Body of pancreas (tissue), 4 donors: ENCODE measurements around the gene CCDC78. TPM values are rescaled to one million over a fixed set of nuclear protein-coding genes. Genes with fewer than 3 reads are reported as not detected.

Source experiments
- ATAC-seq: fragments of 150-250 bp; one replicate; pipeline ENCODE4 v1.9.1; 2016
- DNase-seq, 4 donors: peaks; one replicate each; pipeline ENCODE4 v3.0.0-alpha.2; 2019
- H3K27ac ChIP-seq, 4 donors: fragments of 200-600 bp; sonication (generic); 1 replicate in 3 of 4; 2 replicates in 1 of 4; pipeline versions ENCODE4 v1.5.1 to v1.6.1; 2016 to 2019; ENCODE audit warnings: mild to moderate bottlenecking in 1 of 4, mixed read lengths in 1 of 4, moderate library complexity in 1 of 4
- H3K27me3 ChIP-seq, 2 donors: fragments of 200-600 bp; sonication (generic); one replicate each; pipeline ENCODE4 v1.6.0; 2016; ENCODE audit warnings: mild to moderate bottlenecking in 1 of 2
- H3K36me3 ChIP-seq, 2 donors: fragments of 200-600 bp; sonication (generic); replicated peaks in 1 of 2; 2 replicates each; pipeline ENCODE4 v1.5.1; 2016; ENCODE audit warnings: low read depth in 2 of 2; ENCODE audit not compliant: insufficient read depth in 1 of 2
- H3K4me1 ChIP-seq: fragments of 200-600 bp; sonication (generic); one replicate; pipeline ENCODE4 v1.6.0; 2016
- H3K4me3 ChIP-seq, 2 donors: fragments of 200-600 bp; sonication (generic); 1 replicate in 1 of 2; 2 replicates in 1 of 2; pipeline ENCODE4 v1.5.1; 2016 to 2019
- H3K9me3 ChIP-seq, 3 donors: fragments of 200-600 bp; sonication (generic); 1 replicate in 2 of 3; 2 replicates in 1 of 3; pipeline ENCODE4 v1.5.1; 2016
- POLR2A ChIP-seq, 3 donors: fragments of 450-650 bp; IDR thresholded peaks; one replicate each; pipeline ENCODE4 v1.6.1; 2016; ENCODE audit warnings: antibody characterized with exemption in 3 of 3, mild to moderate bottlenecking in 2 of 3
- WGBS, 2 donors: methylation state at CpG; one replicate each; pipeline ENCODE4 v1.1.5; 2017; 5-methylcytosine and 5-hydroxymethylcytosine counted together
- intact Hi-C: fragments of 100-400 bp; cut with DNase I; formaldehyde crosslinking; loops from one replicate; pipeline ENCODE4 v1.15.1; 2023
- total RNA-seq, 2 donors: library from RNA; depleted of rRNA; stranded (reverse); fragments of >200 nt; gene quantifications; one replicate each; pipeline ENCODE4 v1.1.0, GENCODE V29; 2016
- TF ChIP-seq, protein P1 (sequence below), 7 experiments: fragments of 450-650 bp in 4 of 7; fragments of 200-600 bp in 3 of 7; sonication (generic) in 3 of 7; IDR thresholded peaks; one replicate each; pipeline ENCODE4 v1.5.1; 2016 to 2019; ENCODE audit warnings: antibody characterized with exemption in 7 of 7

Gene CCDC78
- total RNA-seq: not detected

DNA sequence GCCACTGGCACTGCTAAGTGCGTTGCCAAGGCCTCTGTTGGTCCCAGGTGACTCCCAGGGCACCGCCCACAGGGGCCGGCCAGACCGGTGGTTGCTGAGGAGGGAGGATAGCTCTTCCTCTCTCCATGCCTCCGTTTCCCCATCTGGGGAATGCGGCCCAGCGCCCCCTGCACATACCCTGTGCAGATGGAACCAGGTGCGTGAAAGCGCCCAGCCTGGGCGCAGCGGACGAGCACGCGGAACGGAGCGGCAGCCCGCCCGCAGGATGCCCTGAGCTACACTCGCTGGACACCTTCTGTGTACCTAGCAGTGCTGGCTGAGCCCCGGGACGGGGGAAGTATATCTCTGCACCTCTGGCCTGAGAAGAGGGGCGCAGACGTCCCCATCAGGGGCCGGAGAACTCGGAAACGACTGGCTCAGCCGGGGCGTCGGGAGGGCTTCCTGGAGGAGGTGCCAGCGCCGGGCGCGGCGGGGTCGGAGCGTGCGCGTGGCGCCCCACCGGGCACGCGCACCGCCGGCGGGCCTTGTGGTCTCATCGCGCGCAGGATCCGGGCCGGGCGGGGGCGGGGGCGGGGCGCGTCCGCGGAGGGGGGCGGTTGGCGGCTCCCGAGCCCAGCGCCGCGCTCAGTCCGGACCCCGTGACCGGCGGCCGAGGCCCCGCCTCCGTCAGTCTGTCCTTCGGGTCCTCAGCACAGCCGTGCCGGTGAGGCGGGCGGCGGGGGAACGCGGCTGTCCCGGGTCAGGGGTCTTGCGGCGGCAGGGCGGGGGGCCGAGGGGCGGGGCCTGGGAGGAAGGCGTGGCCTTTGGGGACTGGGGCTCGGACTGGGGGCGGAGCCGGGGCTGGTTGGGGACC lies at the start of gene CCDC78, which contains the start of gene HAGHL:
TSS of gene CCDC78 (minus strand) at position 6 of the 853 bp plus-strand sequence. CDS start 76 bp downstream, outside the sequence.
TSS of gene HAGHL (plus strand) at position 669 of the 853 bp plus-strand sequence. CDS start 404 bp downstream, outside the sequence.
- intact Hi-C loops: no loop called here
- peak; percentile 32 for ATAC-seq
- no peak within 1 kb of the TSS for H3K27ac ChIP-seq

DNA sequence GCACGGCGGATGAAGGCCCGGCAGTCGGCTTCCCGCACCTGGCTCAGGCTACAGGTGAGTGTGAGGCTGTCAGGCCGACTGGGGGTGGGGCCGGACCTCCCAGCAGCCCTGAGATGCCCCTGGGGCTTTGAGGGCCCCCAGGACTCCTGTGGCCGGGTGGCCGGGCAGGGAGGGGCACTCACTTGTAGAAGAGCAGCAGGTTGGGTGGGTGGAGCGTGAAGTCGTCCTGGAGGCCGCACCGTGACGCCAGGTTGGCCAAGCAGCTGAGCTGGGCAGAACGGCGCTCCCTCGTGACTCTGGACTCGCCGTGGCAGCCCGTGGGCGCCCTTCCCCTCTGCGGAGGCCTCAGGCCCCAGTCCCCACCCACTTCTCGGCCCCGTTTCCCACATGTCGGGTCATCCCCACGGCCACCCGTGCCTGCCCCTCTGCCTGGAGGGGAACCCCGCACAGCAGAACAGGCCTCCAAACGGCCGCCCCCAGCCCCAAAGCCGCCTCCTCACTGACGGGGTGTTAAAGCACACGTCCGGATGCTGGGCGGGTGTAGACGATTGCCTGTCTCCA lies 49.1 kb upstream of the CCDC78 start:
- no peaks in the 10 kb centered on the region for H3K27me3 ChIP-seq
- intact Hi-C loops: no loop called here
- ATAC-seq (no peak), DNase-seq (no peak)
- no peaks in the 10 kb centered on the region for H3K9me3 ChIP-seq
- TF ChIP-seq POLR2A (IDR thresholded peaks at IDR 0.05): no peak
- TF ChIP-seq, protein P1, sequence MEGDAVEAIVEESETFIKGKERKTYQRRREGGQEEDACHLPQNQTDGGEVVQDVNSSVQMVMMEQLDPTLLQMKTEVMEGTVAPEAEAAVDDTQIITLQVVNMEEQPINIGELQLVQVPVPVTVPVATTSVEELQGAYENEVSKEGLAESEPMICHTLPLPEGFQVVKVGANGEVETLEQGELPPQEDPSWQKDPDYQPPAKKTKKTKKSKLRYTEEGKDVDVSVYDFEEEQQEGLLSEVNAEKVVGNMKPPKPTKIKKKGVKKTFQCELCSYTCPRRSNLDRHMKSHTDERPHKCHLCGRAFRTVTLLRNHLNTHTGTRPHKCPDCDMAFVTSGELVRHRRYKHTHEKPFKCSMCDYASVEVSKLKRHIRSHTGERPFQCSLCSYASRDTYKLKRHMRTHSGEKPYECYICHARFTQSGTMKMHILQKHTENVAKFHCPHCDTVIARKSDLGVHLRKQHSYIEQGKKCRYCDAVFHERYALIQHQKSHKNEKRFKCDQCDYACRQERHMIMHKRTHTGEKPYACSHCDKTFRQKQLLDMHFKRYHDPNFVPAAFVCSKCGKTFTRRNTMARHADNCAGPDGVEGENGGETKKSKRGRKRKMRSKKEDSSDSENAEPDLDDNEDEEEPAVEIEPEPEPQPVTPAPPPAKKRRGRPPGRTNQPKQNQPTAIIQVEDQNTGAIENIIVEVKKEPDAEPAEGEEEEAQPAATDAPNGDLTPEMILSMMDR (IDR thresholded peaks at IDR 0.05): no peak
- no peaks in the 10 kb centered on the region for H3K36me3 ChIP-seq
- WGBS, 2 donors: 65 to 84% methylated on average over 5 to 34 of the region's 36 CpGs
- H3K27ac ChIP-seq: no peak overlapping the region
- no peak overlapping the region for H3K4me3 ChIP-seq
- no peaks in the 10 kb centered on the region for H3K4me1 ChIP-seq

More for the DNA sequence above, at the start of gene CCDC78, which contains the start of gene HAGHL:
- WGBS, 2 donors: 0 to 1% methylated on average over 5 to 65 of the region's 88 CpGs
- H3K9me3 ChIP-seq: no peaks in the 10 kb centered on the region
- TF ChIP-seq, protein P1 (IDR thresholded peaks at IDR 0.05): no peak
- no peak for TF ChIP-seq POLR2A (IDR thresholded peaks at IDR 0.05)
- peaks cover 0 to 7% of the 10 kb centered on the region in 2 donors for H3K27me3 ChIP-seq
- peak in 3 of 4 donors; percentile 42 to 58 (median 54) for DNase-seq
- no peaks in the 10 kb centered on the region for H3K36me3 ChIP-seq
- no peak within 1 kb of the TSS for H3K4me3 ChIP-seq
- peaks cover 38% of the 10 kb centered on the region for H3K4me1 ChIP-seq

DNA sequence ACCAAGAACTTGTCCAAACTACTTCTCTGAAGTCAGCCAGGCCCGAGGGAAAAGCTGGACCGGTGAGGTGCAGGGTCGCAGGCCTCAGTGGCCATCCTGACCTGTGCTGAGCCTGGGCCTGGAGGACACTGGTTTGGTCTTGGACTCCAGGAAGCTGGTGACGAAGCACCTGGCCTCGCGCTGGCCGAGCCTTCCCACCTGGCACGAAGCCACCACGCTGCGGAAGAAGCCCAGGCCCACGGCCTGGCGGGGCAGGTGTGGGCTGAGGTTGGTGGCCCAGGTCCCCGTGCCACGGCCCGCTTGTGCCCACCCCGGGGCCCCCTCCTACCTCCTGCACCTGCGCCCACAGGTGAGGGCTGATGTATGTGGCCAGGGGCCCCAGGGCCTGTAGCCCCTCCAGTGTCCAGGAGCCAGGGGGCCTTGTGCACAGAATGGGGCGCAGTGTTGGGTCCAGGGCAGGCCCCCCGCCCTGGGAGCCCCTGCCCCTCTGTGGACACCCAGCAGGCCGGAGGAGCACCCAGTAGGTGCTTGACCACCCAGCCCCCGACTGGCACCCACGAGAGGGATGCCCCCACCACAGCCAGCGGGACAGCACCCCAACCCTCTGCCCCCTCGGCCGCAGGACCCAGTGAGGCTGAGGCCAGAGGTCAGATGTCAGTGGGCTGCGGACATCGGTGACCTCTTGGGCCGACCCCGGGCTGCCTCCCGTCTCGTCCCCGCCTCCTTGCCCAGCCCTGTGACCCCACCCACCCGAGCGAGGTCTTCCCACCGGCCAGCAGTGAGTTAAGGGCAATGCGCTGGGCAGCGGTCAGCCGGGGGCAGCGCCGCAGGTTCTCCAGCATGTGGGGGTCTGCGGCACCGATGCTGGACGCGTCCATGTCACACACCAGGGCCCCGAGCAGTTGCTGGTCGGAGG lies 48.1 kb upstream of the CCDC78 start:
- Histone ChIP-seq H3K4me1 (no peaks in the 10 kb centered on the region), H3K9me3 (no peaks in the 10 kb centered on the region), H3K27ac (no peak overlapping the region), H3K4me3 (no peak overlapping the region), H3K27me3 (no peaks in the 10 kb centered on the region), H3K36me3 (no peaks in the 10 kb centered on the region)
- ATAC-seq (no peak), DNase-seq (no peak)
- intact Hi-C loops: no loop called here
- TF ChIP-seq, protein P1 (IDR thresholded peaks at IDR 0.05): no peak
- no peak for TF ChIP-seq POLR2A (IDR thresholded peaks at IDR 0.05)
- WGBS, 2 donors: 60 to 68% methylated on average over 1 to 39 of the region's 46 CpGs

DNA sequence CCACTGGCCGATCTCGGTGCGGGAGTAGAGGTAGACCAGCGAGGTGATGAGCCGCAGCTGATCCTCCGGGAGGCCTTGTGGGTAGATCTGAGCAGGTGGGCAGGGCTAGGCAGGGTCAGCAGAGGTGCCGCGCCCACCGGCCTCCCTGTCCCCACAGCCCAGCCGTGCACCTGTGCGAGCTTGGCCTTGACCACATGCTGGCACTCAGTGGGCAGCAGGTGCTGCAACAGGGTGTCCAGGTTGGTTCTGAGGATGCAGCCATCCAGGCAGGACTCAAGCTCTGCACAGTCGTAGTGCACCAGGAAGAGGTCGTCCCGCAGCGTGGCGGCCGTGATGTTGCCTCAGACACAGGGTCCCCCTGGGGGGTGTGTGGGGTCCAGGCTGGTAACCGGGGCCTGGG lies 46.7 kb upstream of the CCDC78 start:
- 65 to 79% methylated on average over 6 to 14 of the region's 18 CpGs for WGBS, 2 donors
- H3K36me3 ChIP-seq: no peaks in the 10 kb centered on the region
- no peak for TF ChIP-seq POLR2A (IDR thresholded peaks at IDR 0.05)
- TF ChIP-seq, protein P1 (IDR thresholded peaks at IDR 0.05): no peak
- no peaks in the 10 kb centered on the region for H3K4me1 ChIP-seq
- H3K27me3 ChIP-seq: no peaks in the 10 kb centered on the region
- DNase-seq (no peak), ATAC-seq (no peak)
- no peaks in the 10 kb centered on the region for H3K9me3 ChIP-seq
- no peak overlapping the region for H3K27ac ChIP-seq
- intact Hi-C loops: no loop called here
- H3K4me3 ChIP-seq: no peak overlapping the region
